GM12878 (cell line): ENCODE results near the gene CCSER2. TPM values are rescaled to one million over a fixed set of nuclear protein-coding genes. Genes with fewer than 3 reads are reported as not detected.

Source experiments
- ATAC-seq: fragments of 200-7000 bp; cut with Tn5 transposase; 3 replicates; pipeline ENCODE4 v1.9.1; 2020; ENCODE audit warnings: mild to moderate bottlenecking, moderate library complexity
- BruUV-seq: library from RNA; stranded (reverse); fragments of 400-500 nt; replicated peaks from 2 replicates; lab custom pipeline; 2021; lab: Mats Ljungman, UMichigan
- CTCF ChIA-PET: fragments of 300-600 bp; sonication (Branson Sonifier 250); formaldehyde crosslinking; extraction: SDS; loops from one replicate; lab custom pipeline; 2021; ENCODE audit warnings: inconsistent platforms; lab: Yijun Ruan, JAX
- POLR2A ChIA-PET: fragments of 350-600 bp; formaldehyde crosslinking; extraction: SDS; loops from one replicate; lab custom pipeline; 2021; ENCODE audit warnings: inconsistent platforms; lab: Charles Lee
- RAD21 ChIA-PET: fragments of 300-600 bp; sonication (Branson Sonifier 250); formaldehyde crosslinking; loops from one replicate; lab custom pipeline; 2023; ENCODE audit warnings: antibody characterized with exemption; ENCODE audit not compliant: unreplicated experiment; lab: Charles Lee
- SMC1A ChIA-PET: fragments of 300-600 bp; sonication (Branson Sonifier 250); formaldehyde crosslinking; loops from one replicate; lab custom pipeline; 2023; ENCODE audit not compliant: unreplicated experiment, uncharacterized antibody; lab: Charles Lee
- DNase-seq: peaks from one replicate; pipeline ENCODE4 v3.0.0-alpha.2; 2011; ENCODE audit warnings: low read depth, low spot score
- FAIRE-seq: peaks from 3 replicates; lab custom pipeline; 2011; peaks lifted over from hg19 to GRCh38; lab: Jason Lieb, UNC
- H2AFZ ChIP-seq: 2 replicates; pipeline ENCODE4 v1.6.0; 2011; ENCODE audit warnings: low read depth, low read length, control low read depth; ENCODE audit not compliant: control insufficient read depth
- H3K27ac ChIP-seq: 2 replicates; pipeline ENCODE4 v1.5.1; 2011; ENCODE audit warnings: control low read depth; ENCODE audit not compliant: control insufficient read depth, insufficient read depth
- H3K27me3 ChIP-seq, 2 experiments: replicated peaks in 1 of 2; 2 replicates each; pipeline versions ENCODE4 v1.6.0 to v1.6.1; 2011; ENCODE audit warnings: low read length in 1 of 2; ENCODE audit not compliant: control insufficient read depth in 2 of 2, insufficient read depth in 2 of 2
- H3K36me3 ChIP-seq, 2 experiments: 2 replicates each; pipeline ENCODE4 v1.5.1; 2011; ENCODE audit warnings: low read length in 1 of 2; ENCODE audit not compliant: control insufficient read depth in 2 of 2, insufficient read depth in 2 of 2
- H3K4me1 ChIP-seq: 2 replicates; pipeline ENCODE4 v1.6.1; 2011; ENCODE audit warnings: mild to moderate bottlenecking, low read length, moderate library complexity, mixed read lengths; ENCODE audit not compliant: control insufficient read depth, insufficient read depth
- H3K4me2 ChIP-seq: 2 replicates; pipeline ENCODE4 v1.6.0; 2011; ENCODE audit warnings: control low read depth; ENCODE audit not compliant: control insufficient read depth, insufficient read depth
- H3K4me3 ChIP-seq: fragments of 200-600 bp; sonication (generic); 2 replicates; pipeline ENCODE4 v1.5.1; 2016
- H3K79me2 ChIP-seq: 2 replicates; pipeline ENCODE4 v1.6.0; 2011; ENCODE audit warnings: low read length; ENCODE audit not compliant: control insufficient read depth, insufficient read depth
- H3K9ac ChIP-seq: 2 replicates; pipeline ENCODE4 v1.8.0; 2011; ENCODE audit warnings: low read length, control low read depth, mixed read lengths; ENCODE audit not compliant: control insufficient read depth, insufficient read depth
- H3K9me3 ChIP-seq: replicated peaks from 3 replicates; pipeline ENCODE4 v1.5.1; 2011; ENCODE audit warnings: mild to moderate bottlenecking, low read length; ENCODE audit not compliant: control insufficient read depth, insufficient read depth
- H4K20me1 ChIP-seq: 2 replicates; pipeline ENCODE4 v1.6.0; 2011; ENCODE audit not compliant: control insufficient read depth, insufficient read depth
- FOS ChIP-seq: IDR thresholded peaks from 3 replicates; pipeline ENCODE4 v1.6.1; 2011; ENCODE audit warnings: borderline replicate concordance; ENCODE audit not compliant: insufficient read length; ENCODE audit errors: extremely low read depth
- GABPA ChIP-seq: IDR thresholded peaks from 2 replicates; pipeline ENCODE4 v1.6.1; 2014; ENCODE audit warnings: antibody characterized with exemption, low read depth, mild to moderate bottlenecking, inconsistent platforms
- HCFC1 ChIP-seq: fragments of 150-350 bp; IDR thresholded peaks from 2 replicates; pipeline ENCODE4 v1.6.1; 2014; ENCODE audit warnings: low read length
- IKZF2 ChIP-seq, 2 experiments: fragments of 450-650 bp; IDR thresholded peaks; 2 replicates each; pipeline ENCODE4 v1.6.1; 2017; ENCODE audit warnings: mild to moderate bottlenecking in 2 of 2, moderate library complexity in 2 of 2
- MTA2 ChIP-seq: fragments of 450-650 bp; IDR thresholded peaks from 2 replicates; pipeline ENCODE4 v1.6.1; 2016; ENCODE audit warnings: low read depth, mild to moderate bottlenecking, moderate library complexity
- PML ChIP-seq: IDR thresholded peaks from 2 replicates; pipeline ENCODE4 v1.6.1; 2012; ENCODE audit warnings: low read length, inconsistent platforms
- SIN3A ChIP-seq: IDR thresholded peaks from 2 replicates; pipeline ENCODE4 v1.6.1; 2012; ENCODE audit warnings: low read depth, low read length, improper control_type of control experiment
- TARDBP ChIP-seq: IDR thresholded peaks from 2 replicates; pipeline ENCODE4 v1.6.1; 2016; ENCODE audit warnings: borderline replicate concordance
- TCF7 ChIP-seq: IDR thresholded peaks from 2 replicates; pipeline ENCODE4 v1.6.1; 2014; ENCODE audit warnings: antibody characterized with exemption, borderline replicate concordance
- ZBED1 ChIP-seq: IDR thresholded peaks from 2 replicates; pipeline ENCODE4 v1.6.1; 2016; ENCODE audit warnings: borderline replicate concordance
- ZSCAN29 ChIP-seq: fragments of 450-650 bp; IDR thresholded peaks from 2 replicates; pipeline ENCODE4 v1.6.1; 2017; ENCODE audit warnings: mild to moderate bottlenecking, moderate library complexity
- WGBS: methylation state at CpG from one replicate; pipeline ENCODE4 v1.1.6; 2016; ENCODE audit warnings: low lambda C conversion rate; ENCODE audit not compliant: insufficient replicate concordance, insufficient coverage; ENCODE audit errors: missing lambda C conversion rate; 5-methylcytosine and 5-hydroxymethylcytosine counted together
- in situ Hi-C: fragments of 300-500 bp; cut with MboI; formaldehyde crosslinking; loops from 9 replicates; pipeline ENCODE4 v1.14.3; 2018; ENCODE audit warnings: mixed read lengths
- intact Hi-C: fragments of 100-400 bp; cut with micrococcal nuclease; formaldehyde crosslinking; loops from one replicate; pipeline ENCODE4 v1.14.2; 2022; ENCODE audit not compliant: unreplicated experiment
- polyA plus RNA-seq, 11 experiments: library from polyadenylated mRNA; depleted of rRNA in 4 of 11; unstranded in 6 of 11; stranded (reverse) in 5 of 11; fragments of >200 nt; fragmentation: Nextera tagmentation in 4 of 11; fragmentation: Illumina TruSeq in 1 of 11; extraction: Ambion mirVana in 4 of 11; extraction: Trizol in 1 of 11; gene quantifications; 1 replicate in 1 of 11; 2 replicates in 10 of 11; pipeline versions ENCODE4 v1.2.1 to v1.2.3, GENCODE V29; 2011 to 2016; ENCODE audit warnings: inconsistent platforms in 2 of 11, missing spikeins in 2 of 11, low read depth in 1 of 11
- total RNA-seq, 4 experiments: library from RNA; depleted of rRNA in 3 of 4; stranded (reverse); fragments of >200 nt in 3 of 4; fragmentation: Illumina TruSeq in 1 of 4; extraction: Trizol in 1 of 4; gene quantifications; 2 replicates each; pipeline versions ENCODE4 v1.2.1 to v1.2.3, GENCODE V29; 2013 to 2021
- TF ChIP-seq, protein P1 (sequence below): fragments of 450-650 bp; IDR thresholded peaks from 2 replicates; pipeline ENCODE4 v1.6.1; 2016; ENCODE audit warnings: mild to moderate bottlenecking, moderate library complexity, borderline replicate concordance
- TF ChIP-seq, protein P2 (sequence below): fragments of 450-650 bp; IDR thresholded peaks from 2 replicates; pipeline ENCODE4 v1.6.1; 2018; ENCODE audit warnings: mild to moderate bottlenecking, low read depth, moderate library complexity; ENCODE audit not compliant: partially characterized antibody
- TF ChIP-seq, protein P3 (sequence below): fragments of 450-650 bp; IDR thresholded peaks from 2 replicates; pipeline ENCODE4 v1.6.1; 2017; ENCODE audit warnings: mild to moderate bottlenecking, low read depth, inconsistent platforms; ENCODE audit not compliant: poor library complexity, severe bottlenecking

Gene CCSER2
- total and polyA plus RNA-seq, 10 of the 15 experiments (the other 5 are each of a cell fraction or from before 2014, with no cell fraction given), result 4.7 to 18.8 (median 13.2) TPM

DNA sequence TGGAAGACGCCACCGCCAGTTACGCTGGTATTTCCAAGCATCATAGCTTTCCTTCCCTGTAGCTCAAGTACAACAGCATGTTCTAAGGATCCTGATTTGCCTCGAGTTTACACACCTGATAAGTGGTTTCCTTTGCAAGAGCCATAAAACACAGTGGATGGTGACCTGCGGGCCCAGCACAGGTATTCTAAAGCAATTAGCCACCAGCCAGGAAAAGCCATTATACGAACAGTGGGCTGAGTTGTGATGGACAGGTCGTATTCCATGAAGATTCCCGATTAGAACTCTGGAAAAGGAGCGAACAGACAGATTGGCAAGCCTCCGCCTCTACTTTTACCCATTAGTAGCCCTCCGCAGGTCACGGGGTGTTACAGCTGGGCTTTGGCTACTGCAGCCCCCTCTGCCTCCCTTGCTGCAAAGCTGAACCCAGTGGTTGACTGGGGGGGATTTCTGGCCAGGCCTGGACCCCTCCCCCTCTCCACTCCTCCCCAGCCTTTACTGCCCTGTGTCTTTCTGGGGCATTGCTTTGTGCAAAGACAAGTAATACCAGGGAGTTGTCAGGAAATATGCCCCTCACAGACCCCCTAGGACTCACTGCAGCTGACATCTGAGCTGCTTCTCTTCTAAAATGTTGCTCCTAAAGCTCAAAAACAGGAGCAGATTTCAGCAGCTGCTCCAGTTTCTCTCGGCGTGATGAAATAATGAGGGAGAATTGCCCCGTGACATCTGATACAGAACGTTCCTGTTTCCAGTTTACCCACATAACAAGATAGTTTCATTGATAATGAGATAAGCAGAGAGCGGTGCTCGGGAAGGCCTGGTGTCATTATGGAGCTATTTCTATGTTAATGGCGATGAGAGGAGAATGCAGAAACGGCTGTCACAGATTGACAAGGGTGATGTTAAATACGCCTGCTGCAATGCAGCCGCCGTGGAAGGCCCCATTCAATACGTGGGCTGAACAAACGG is 214.4 kb downstream of the CCSER2 start:
- in situ Hi-C loops, result loop anchor here (5.0 kb wide), 3 partner anchors 171 to 276 kb away; no protein-coding TSS in a partner anchor
- Histone ChIP-seq H3K27me3 (peaks cover 0 to 3% of the 10 kb centered on the region in 2 experiments; a peak in 2 of 4 replicates), H3K9me3 (no peaks in the 10 kb centered on the region), H3K4me2 (no peak overlapping the region), H2AFZ (no peak overlapping the region), H3K4me3 (no peak overlapping the region), H3K79me2 (no peaks in the 10 kb centered on the region), H3K27ac (no peak overlapping the region), H3K4me1 (no peaks in the 10 kb centered on the region), H3K9ac (no peak overlapping the region), H3K36me3 (no peaks in the 10 kb centered on the region), H4K20me1 (no peaks in the 10 kb centered on the region)
- POLR2A ChIA-PET, result no interaction called here
- WGBS, result 44% methylated on average over 25 of the region's 25 CpGs
- ATAC-seq (no peak), FAIRE-seq (no peak), DNase-seq (no peak)
- SMC1A ChIA-PET, result interaction anchor here (0.9 to 1.7 kb wide), 2 partner anchors 173 to 190 kb away, joined by 3 to 4 read pairs; no protein-coding TSS in a partner anchor
- BruUV-seq, result no TSS peak
- RAD21 ChIA-PET, result interaction anchor here (1.5 kb wide), 1 partner anchor 275 kb away, joined by 3 read pairs; no protein-coding TSS in a partner anchor
- CTCF ChIA-PET, result interaction anchor here (0.9 to 2.6 kb wide), 7 partner anchors 9 to 275 kb away, joined by 3 to 8 read pairs (median 4); no protein-coding TSS in a partner anchor
- intact Hi-C loops, result no loop called here
- TF ChIP-seq ZBED1 (no peak), GABPA (no peak), MTA2 (no peak), IKZF2 (IDR thresholded peaks at IDR 0.05) (no peak), FOS (no peak), ZSCAN29 (no peak), SIN3A (no peak), TCF7 (no peak), HCFC1 (no peak), TARDBP (no peak), PML (no peak)
- TF ChIP-seq, protein P1, sequence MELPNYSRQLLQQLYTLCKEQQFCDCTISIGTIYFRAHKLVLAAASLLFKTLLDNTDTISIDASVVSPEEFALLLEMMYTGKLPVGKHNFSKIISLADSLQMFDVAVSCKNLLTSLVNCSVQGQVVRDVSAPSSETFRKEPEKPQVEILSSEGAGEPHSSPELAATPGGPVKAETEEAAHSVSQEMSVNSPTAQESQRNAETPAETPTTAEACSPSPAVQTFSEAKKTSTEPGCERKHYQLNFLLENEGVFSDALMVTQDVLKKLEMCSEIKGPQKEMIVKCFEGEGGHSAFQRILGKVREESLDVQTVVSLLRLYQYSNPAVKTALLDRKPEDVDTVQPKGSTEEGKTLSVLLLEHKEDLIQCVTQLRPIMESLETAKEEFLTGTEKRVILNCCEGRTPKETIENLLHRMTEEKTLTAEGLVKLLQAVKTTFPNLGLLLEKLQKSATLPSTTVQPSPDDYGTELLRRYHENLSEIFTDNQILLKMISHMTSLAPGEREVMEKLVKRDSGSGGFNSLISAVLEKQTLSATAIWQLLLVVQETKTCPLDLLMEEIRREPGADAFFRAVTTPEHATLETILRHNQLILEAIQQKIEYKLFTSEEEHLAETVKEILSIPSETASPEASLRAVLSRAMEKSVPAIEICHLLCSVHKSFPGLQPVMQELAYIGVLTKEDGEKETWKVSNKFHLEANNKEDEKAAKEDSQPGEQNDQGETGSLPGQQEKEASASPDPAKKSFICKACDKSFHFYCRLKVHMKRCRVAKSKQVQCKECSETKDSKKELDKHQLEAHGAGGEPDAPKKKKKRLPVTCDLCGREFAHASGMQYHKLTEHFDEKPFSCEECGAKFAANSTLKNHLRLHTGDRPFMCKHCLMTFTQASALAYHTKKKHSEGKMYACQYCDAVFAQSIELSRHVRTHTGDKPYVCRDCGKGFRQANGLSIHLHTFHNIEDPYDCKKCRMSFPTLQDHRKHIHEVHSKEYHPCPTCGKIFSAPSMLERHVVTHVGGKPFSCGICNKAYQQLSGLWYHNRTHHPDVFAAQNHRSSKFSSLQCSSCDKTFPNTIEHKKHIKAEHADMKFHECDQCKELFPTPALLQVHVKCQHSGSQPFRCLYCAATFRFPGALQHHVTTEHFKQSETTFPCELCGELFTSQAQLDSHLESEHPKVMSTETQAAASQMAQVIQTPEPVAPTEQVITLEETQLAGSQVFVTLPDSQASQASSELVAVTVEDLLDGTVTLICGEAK, result no peak
- TF ChIP-seq, protein P2, sequence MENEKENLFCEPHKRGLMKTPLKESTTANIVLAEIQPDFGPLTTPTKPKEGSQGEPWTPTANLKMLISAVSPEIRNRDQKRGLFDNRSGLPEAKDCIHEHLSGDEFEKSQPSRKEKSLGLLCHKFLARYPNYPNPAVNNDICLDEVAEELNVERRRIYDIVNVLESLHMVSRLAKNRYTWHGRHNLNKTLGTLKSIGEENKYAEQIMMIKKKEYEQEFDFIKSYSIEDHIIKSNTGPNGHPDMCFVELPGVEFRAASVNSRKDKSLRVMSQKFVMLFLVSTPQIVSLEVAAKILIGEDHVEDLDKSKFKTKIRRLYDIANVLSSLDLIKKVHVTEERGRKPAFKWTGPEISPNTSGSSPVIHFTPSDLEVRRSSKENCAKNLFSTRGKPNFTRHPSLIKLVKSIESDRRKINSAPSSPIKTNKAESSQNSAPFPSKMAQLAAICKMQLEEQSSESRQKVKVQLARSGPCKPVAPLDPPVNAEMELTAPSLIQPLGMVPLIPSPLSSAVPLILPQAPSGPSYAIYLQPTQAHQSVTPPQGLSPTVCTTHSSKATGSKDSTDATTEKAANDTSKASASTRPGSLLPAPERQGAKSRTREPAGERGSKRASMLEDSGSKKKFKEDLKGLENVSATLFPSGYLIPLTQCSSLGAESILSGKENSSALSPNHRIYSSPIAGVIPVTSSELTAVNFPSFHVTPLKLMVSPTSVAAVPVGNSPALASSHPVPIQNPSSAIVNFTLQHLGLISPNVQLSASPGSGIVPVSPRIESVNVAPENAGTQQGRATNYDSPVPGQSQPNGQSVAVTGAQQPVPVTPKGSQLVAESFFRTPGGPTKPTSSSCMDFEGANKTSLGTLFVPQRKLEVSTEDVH, result no peak
- TF ChIP-seq, protein P3, sequence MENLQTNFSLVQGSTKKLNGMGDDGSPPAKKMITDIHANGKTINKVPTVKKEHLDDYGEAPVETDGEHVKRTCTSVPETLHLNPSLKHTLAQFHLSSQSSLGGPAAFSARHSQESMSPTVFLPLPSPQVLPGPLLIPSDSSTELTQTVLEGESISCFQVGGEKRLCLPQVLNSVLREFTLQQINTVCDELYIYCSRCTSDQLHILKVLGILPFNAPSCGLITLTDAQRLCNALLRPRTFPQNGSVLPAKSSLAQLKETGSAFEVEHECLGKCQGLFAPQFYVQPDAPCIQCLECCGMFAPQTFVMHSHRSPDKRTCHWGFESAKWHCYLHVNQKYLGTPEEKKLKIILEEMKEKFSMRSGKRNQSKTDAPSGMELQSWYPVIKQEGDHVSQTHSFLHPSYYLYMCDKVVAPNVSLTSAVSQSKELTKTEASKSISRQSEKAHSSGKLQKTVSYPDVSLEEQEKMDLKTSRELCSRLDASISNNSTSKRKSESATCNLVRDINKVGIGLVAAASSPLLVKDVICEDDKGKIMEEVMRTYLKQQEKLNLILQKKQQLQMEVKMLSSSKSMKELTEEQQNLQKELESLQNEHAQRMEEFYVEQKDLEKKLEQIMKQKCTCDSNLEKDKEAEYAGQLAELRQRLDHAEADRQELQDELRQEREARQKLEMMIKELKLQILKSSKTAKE, result no peak
